Stimulated activated CD8-positive, alpha-beta memory T cell treated with anti-CD3 and anti-CD28 coated beads, Interleukin-12 subunit alpha, Interleukin-12 subunit beta, amount 100 ng/mL, for 24 hours (primary cell): ENCODE data around the gene CNTRL.
"Not testable (repeated sequence)": the region's sequence is repeated elsewhere in the genome, so short reads cannot be mapped to it uniquely, and the experiment has no call there.

Experiments
- DNase-seq: peaks from one replicate; pipeline ENCODE4 v3.0.0-alpha.2; 2020; ENCODE audit errors: extremely low read depth

Gene CNTRL

DNA sequence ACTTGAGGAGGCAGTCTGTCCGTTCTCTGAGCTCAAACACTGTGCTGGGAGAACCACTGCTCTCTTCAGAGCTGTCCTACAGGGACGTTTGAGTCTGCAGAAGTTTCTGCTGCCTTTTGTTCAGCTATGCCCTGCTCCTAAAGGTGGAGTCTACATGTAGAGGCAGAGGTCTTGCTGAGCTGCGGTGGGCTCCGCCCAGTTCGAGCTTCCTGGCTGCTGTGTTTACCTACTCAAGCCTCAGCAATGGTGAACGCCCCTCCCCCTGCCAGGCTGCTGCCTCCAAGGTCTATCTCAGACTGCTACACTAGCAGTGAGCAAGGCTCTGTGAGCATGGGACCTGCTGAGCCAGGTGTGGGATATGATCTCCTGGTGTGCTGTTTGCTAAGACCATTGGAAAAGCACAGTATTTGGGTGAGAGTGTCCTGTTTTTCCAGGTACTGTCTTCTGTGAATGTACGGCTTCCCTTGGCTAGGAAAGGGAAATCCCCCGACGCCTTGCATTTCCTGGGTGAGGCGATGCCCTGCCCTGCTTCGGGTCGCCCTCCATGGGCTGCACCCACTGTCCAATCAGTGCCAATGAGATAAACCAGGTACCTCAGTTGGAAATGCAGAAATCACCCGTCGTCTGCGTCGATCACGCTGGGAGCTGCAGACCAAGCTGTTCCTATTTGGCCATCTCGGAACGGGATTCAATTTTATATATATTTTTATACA, 58.5 kb downstream of the CNTRL start:
- peak; percentile 9 for DNase-seq

DNA sequence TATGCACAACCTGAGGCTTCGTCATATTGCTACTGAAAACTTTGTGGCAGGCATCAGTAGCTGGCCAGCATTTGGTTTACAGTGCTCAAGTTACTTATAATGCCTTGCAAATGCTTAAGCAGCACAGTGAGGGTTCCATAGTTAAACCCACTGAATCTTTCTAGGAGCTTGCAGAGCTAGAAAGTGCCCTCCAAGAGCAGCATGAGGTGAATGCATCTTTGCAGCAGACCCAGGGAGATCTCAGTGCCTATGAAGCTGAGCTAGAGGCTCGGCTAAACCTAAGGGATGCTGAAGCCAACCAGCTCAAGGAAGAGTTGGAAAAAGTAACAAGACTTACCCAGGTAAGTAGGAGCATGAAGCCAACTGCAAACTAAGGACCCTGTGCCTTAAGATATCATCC, 60.9 kb downstream of the CNTRL start:
- DNase-seq: no peak

DNA sequence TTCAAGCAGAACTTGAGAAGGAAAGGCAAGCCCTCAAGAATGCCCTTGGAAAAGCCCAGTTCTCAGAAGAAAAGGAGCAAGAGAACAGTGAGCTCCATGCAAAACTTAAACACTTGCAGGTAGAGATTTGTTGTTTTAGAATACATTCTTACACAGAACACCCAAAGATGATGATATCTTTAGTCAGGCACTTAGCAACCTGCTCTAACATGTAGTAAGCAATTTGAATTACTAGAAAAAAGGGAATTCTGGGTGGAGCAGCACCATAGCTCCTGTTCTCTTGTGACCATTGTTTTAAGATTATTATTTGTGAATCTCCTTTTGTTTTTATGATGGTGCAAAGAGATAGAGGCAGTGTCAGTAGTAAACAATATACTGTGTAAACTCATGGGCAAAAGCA, 63.8 kb downstream of the CNTRL start:
- DNase-seq: no peak

DNA sequence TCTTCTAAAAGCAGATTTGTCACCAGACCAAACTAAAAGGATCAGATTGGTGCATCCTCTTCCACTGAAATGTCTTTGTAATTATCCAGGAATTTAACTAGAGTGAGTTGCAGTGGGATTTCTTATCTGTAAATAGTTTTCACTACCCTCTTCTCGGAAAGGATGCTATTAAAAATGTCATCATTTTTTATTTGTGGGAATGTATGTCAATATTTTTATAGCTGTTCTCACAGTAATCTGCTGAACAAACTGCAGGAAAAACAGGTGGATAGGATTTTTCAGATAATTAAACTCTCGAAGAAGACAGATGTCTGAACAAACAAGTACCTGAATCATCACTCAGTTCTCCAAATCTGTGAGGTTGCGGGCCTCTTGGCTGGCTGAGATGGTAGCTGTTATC, 64.2 kb downstream of the CNTRL start:
- no peak for DNase-seq

DNA sequence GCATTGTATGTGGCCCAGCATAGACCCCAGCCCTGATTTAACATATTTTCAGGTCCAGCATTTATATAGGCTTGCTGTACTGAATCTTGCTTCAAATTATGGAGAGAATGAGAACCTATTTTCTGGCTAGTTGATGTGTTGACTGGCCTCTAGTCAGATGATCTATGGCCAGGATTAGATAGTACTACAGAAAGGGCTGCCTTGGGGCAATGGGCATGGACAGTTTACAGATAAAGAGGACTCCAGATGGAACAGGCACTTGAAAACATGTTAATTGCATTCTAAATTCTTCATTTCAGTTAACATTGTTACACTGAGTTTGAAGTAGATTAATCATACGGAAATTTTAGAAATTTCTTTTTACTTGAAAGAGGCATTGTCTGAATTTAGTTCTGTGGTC, 65.4 kb downstream of the CNTRL start:
- no peak for DNase-seq

DNA sequence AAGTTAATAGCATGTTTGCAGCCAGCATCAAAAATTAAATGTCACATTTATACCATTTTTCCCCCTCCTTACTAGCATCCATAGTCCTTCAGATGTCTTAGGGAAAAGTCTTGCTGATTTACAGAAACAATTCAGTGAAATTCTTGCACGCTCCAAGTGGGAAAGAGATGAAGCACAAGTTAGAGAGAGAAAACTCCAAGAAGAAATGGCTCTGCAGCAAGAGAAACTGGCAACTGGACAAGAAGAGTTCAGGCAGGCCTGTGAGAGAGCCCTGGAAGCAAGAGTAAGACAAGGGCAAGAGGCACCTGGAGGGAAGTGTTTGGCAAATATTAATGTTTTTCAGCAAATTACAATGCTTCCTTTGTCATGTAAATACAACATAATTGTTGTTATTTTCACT, 66.6 kb downstream of the CNTRL start:
- DNase-seq: no peak

DNA sequence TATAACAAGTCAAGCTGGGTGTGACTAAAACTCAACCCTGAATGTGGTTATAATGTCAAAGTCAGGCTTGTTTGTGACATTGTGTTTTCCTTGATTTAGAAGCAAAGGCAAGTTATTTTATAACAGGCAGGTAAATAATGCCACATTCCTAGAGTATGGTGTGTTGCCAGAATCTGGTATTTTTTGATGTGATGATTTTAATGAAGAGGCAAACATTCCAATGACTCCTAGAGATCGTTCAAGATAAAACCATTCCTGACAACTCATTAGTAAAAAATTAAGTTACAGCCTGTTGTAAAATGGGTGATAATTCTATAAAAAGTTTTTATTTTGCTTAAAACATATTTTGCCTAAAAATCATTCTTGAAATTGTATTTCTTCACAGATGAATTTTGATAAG, 67.0 kb downstream of the CNTRL start:
- DNase-seq: no peak

DNA sequence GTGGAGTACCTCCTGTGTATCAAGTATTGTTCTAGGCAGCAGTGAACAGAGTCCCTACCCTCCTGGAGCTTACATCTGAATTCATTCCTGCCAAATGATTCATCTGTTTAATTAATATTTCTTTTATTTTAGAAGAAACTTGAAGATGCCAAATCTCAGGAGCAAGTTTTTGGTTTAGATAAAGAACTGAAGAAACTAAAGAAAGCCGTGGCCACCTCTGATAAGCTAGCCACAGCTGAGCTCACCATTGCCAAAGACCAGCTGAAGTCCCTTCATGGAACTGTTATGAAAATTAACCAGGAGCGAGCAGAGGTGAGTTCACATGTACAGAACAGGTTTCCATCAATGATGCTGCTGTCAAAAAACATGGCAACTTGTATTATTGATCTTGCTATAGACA, 69.0 kb downstream of the CNTRL start:
- no peak for DNase-seq

DNA sequence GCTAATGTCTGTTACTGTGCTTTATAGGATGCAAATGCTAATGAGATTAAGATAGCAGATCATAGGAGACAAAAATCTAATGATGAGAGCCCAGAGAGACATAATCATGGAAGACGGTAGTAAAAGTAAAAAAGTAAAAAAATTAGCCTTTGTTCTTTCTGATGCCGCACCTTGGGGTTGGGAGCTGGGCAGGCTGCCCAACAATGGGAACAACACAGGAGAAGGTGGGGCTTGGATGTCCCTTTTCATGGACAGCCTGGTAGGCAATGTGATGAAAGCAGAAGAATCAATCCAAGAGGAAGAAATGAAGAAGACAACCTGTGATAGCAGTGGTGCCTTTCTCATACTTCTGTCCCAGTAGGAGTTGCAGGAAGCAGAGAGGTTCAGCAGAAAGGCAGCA, 69.7 kb downstream of the CNTRL start:
- DNase-seq: no peak

DNA sequence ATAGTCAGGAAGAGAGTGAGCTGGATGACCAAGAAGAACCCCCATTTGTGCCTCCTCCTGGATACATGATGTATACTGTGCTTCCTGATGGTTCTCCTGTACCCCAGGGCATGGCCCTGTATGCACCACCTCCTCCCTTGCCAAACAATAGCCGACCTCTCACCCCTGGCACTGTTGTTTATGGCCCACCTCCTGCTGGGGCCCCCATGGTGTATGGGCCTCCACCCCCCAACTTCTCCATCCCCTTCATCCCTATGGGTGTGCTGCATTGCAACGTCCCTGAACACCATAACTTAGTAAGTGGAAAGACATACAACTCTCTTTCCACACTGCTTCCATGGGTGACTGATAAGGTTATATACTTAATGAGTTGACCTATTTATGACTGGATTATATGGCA, 75.4 kb downstream of the CNTRL start:
- DNase-seq: no peak

DNA sequence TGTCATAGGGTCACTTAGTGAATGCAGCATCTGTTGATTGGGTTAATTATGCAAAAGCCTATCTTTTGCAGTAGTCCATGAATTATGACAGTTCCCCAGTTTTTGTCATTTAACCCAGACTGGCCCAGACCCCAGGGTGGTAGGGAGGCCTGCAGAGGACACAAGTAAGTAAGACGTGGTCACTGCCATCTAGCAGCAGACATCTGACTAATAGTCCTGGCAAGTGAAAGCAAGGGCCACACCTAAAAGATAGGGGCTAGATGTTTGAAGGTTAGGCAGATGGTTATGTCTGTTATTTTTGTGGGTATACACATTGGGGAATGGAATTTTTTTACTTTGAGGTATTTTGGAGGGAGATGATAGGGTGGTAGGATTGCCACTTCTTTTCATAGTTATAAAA, 78.9 kb downstream of the CNTRL start:
- no peak for DNase-seq

DNA sequence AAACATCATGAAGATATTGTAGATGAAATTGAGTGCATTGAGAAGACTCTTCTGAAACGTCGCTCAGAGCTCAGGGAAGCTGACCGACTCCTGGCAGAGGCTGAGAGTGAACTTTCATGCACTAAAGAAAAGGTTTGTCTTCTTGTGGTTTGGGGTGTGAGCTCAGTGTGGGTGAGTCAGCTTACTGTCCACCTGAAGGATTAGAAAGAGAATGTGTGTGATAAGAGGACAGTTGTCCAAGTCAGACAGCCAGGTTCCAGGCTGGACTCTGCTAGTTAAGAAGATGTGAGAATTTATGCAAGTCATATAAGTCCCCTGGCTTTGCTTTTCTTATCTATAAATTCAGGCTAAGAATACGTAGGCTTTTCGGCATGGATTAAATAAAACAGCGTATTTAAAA, 80.0 kb downstream of the CNTRL start:
- DNase-seq: no peak

DNA sequence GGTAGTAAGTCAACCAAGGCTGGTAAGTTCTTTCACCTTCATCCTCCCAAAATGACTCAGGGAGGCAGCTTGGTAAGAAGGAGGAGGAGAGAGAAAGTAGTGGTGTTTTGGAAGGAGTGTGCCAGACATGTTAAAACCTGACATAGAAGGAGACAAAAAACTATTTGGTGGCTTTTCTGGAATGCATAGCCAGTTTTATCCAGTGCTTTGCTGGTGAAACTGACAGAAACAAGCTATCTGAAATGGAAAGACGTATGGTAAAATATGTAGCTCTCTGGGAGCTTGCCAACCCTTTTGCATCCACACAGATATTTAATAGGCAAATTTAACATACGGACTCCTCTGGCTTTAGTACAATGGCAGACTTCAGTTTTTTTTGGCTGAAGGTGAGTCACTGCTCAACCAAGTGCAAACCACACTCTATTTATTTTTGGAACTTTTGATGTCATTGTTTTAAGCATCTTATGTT, 81.5 kb downstream of the CNTRL start:
- DNase-seq: no peak

DNA sequence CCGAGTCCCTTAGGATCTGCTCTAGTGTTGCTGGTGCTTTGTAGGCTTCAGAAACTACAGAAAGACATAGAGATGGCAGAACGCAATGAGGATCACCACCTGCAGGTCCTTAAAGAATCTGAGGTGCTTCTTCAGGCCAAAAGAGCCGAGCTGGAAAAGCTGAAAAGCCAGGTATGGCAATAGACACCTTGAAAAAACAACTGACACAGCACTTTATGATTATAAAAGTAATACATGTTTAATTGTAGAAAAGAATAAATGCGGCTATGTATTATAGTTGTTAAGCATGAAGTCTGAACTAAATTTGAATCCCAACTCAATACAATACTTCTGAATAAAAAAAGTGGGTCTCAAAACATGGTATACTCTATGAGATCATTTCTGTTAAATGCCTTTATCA, 83.2 kb downstream of the CNTRL start:
- no peak for DNase-seq

DNA sequence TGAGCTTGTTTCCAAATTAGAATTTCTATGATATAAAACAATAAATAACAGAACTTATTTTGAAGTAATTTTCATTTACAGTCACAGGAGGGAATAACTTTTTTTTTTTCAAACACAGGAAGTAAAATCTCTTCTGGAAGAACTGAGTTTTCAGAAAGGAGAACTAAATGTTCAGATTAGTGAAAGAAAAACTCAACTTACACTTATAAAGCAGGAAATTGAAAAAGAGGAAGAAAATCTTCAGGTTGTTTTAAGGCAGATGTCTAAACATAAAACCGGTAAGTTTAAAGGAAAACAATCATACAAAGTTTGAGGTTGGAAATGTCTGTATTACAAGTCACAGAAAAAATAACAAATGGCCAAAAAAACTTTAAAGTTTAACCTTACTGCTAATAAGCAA, 85.3 kb downstream of the CNTRL start:
- no peak for DNase-seq

DNA sequence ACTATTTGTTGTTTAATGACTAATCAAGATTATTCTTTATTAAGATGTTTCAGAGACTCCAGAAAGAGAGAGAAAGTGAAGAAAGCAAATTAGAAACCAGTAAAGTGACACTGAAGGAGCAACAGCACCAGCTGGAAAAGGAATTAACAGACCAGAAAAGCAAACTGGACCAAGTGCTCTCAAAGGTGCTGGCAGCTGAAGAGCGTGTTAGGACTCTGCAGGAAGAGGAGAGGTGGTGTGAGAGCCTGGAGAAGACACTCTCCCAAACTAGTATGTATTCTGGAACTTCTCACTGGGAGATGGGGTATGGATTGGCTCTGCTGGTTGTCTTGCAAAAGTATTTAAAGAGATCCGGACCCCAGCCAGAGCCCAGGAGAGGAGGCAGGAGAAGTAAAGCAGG, 93.3 kb downstream of the CNTRL start:
- no peak for DNase-seq

DNA sequence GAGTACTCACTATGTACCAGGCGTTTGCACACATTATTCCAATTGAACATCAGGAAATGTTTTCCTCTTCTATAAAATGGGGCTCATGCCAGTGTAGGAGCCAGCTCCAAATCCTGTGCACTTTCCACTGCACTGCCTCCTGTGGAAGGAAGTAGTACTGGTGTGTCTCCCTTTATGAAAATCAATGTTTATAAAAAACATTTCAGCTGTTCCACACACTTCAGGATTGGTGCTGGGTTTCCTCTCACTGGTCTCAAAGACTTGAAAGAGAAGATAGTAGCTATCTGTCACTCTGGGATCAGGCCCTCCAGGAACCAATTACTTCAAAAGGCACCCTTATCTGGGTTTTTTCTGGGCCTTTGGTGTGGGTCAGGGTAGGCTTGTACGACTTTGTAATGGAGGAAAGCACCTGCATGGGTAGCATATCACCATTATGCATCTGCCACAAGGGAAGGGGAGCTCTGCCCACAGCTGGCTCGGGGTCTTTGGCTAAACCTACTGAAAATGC, 94.4 kb downstream of the CNTRL start:
- no peak for DNase-seq

DNA sequence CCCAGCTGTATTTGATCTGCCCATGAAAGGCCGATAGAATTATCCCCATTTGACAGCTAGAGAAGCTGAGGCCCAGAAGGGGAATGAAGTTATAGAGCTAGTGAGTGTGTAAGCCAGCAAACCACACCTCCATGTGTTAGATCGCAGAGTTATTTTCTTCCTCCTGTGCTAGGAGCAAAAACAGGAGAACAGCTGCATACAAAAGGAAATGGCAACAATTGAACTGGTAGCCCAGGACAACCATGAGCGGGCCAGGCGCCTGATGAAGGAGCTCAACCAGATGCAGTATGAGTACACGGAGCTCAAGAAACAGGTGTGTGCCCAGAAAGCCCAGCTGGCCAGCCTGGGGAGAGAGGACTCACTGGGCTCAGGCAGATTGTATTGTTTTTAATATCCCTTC, 96.5 kb downstream of the CNTRL start:
- DNase-seq: no peak

DNA sequence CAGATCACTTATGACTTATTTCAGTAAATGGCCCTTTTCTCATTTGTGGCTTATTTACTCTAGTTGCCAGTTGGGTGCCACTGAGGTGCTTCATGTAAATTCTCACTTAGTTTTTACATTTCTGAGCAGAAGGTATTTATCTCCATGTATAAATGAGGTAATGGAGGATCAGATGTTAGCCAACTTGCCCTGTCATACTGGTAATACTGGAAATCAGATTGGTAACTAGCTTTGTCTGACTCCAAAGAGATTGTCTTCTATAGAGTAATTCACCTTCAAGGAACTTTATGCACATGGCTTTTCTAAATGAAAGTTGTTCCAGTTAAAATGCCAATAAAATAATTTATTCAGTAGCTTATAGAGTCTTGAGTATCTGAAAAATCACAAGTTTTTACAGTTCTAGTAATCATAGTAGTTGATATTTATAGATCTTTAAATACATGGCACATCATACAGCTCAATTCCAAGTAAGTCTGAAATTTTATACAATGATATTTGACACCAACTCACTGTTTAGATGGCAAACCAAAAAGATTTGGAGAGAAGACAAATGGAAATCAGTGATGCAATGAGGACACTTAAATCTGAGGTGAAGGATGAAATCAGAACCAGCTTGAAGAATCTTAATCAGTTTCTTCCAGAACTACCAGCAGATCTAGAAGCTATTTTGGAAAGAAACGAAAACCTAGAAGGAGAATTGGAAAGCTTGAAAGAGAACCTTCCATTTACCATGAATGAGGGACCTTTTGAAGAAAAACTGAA, 98.2 kb downstream of the CNTRL start:
- DNase-seq: no peak

DNA sequence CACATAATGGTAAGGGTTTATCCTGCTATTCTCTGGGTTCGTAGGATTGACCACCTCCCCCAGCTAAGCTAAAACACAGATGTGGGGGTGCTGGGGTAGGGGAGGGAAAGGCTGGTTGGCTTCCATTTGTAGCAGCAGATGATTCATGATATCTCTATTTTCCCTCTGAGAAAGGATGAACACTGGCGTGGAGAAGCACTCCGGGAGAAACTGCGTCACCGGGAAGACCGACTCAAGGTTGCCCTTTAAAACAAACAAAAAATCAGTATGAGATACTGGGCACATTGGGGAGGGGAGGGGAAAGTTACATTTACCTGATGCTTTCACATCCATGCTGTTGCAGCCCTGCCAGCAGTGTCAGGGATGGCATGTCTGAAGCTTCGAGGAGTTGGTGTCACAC, 98.7 kb downstream of the CNTRL start:
- no peak for DNase-seq

DNA sequence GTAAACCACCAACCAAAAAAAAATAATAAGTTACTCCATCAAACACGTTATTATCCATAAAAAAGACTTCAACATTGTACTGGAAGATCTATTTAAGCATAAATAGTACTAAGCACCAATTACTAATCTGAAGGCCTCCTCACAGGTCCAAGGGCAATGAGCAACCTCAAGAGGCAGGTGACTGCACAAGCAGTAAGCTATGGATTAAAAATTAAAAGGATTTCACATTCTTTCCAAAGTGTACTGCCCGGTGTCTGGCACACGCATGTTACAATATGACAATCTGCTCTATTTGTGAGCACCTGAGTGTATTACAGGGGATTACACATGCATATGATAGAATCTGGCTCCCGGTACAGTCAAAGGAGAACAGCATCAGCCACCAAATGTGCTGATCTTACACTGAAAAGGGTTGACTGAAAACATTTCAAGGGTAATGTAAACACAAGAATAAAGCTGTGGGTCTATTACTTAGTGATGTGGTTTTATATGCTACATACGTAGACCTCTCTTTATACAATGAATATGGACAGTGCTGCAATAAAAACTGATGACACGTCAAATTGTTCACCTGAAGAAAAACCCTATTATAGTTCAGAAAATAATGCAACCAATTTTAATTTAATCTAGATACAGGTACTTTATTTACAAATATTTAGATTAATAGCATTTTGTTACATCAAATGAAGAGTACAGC, 104.1 kb downstream of the CNTRL start:
- no peak for DNase-seq

DNA sequence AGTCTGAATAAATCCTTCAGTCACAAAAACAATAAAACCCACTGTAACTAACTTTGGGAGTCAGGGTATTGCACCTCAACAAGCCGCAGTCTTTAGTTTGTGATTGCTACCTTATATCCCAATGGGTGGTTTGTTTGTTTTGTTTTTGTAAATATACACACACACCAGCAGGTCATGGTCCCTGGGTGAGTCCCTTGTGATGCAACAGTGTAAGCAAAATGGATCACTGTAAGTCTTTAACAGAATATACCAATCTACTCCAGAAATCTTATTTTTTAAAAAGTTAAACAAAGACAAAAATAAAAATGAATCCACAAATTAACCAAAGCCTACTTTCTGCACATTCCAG, 104.6 kb downstream of the CNTRL start:
- not testable (repeated sequence) for DNase-seq
